Heart right ventricle (tissue), 16 donors: ENCODE results near the gene UBASH3B. TPM values are rescaled to one million over a fixed set of nuclear protein-coding genes. Genes with fewer than 3 reads are reported as not detected.
A peak's percentile ranks its signal among the peaks of the same experiment; 100 is the strongest.

ENCODE experiments used
- ATAC-seq, 8 donors: fragments of 200-7000 bp; cut with Tn5 transposase; one replicate each; pipeline ENCODE4 v1.9.1; 2020; ENCODE audit warnings: mild to moderate bottlenecking in 8 of 8, moderate library complexity in 8 of 8, moderate number of reproducible peaks in 1 of 8
- DNase-seq, 2 donors: peaks; one replicate each; pipeline ENCODE4 v3.0.0-alpha.2; 2020
- H3K27ac ChIP-seq, 10 donors: fragments of 200-600 bp; sonication (generic) in 2 of 10; one replicate each; pipeline versions ENCODE4 v1.5.0 to v1.8.0; 2020 to 2022; ENCODE audit warnings: mild to moderate bottlenecking in 3 of 10
- H3K27me3 ChIP-seq, 7 donors: fragments of 200-600 bp; one replicate each; pipeline ENCODE4 v1.8.0; 2021 to 2022; ENCODE audit warnings: mild to moderate bottlenecking in 2 of 7
- H3K36me3 ChIP-seq, 9 donors: fragments of 200-600 bp; sonication (generic) in 1 of 9; one replicate each; pipeline versions ENCODE4 v1.5.0 to v1.8.0; 2020 to 2022; ENCODE audit warnings: mild to moderate bottlenecking in 2 of 9
- H3K4me1 ChIP-seq, 9 donors: fragments of 200-600 bp; sonication (generic) in 1 of 9; one replicate each; pipeline versions ENCODE4 v1.5.0 to v1.8.0; 2020 to 2022; ENCODE audit warnings: mild to moderate bottlenecking in 4 of 9
- H3K4me3 ChIP-seq, 10 donors: fragments of 200-600 bp; sonication (generic) in 2 of 10; one replicate each; pipeline versions ENCODE4 v1.5.0 to v1.8.0; 2020 to 2022; ENCODE audit warnings: mild to moderate bottlenecking in 7 of 10, moderate library complexity in 2 of 10
- H3K9me3 ChIP-seq, 11 donors: fragments of 200-600 bp in 10 of 11; sonication (generic) in 2 of 11; one replicate each; pipeline versions ENCODE4 v1.5.0 to v1.8.0; 2013 to 2022; ENCODE audit warnings: mild to moderate bottlenecking in 2 of 11, control low read depth in 1 of 11, moderate library complexity in 1 of 11
- CTCF ChIP-seq, 9 donors: fragments of 200-600 bp; sonication (generic) in 2 of 9; IDR thresholded peaks; one replicate each; pipeline versions ENCODE4 v1.5.0 to v1.8.0; 2021 to 2022; ENCODE audit warnings: antibody characterized with exemption in 9 of 9, mild to moderate bottlenecking in 5 of 9, moderate library complexity in 1 of 9
- WGBS, 2 donors: extraction: QIAGEN DNeasy Blood & Tissue Kit; methylation state at CpG; one replicate each; pipeline ENCODE4 v1.1.7; 2013; ENCODE audit warnings: inconsistent platforms in 1 of 2; 5-methylcytosine and 5-hydroxymethylcytosine counted together
- intact Hi-C, 10 donors: fragments of 100-400 bp; cut with DNase I; formaldehyde crosslinking; loops; one replicate each; pipeline versions ENCODE4 v1.11.1 to v1.14.2; 2022
- polyA plus RNA-seq, 2 donors: library from polyadenylated mRNA; stranded (reverse); fragments of 200-250 nt; gene quantifications; one replicate each; pipeline ENCODE4 v1.2.3, GENCODE V29; 2013
- total RNA-seq, 10 donors: library from RNA; stranded (reverse); fragmentation: NEBNext Ultra II Directional in 3 of 10; extraction: Animal tissue kit (Norgen Biotek cat#: 25700) in 3 of 10; gene quantifications; one replicate each; pipeline versions ENCODE4 v1.2.1 to v1.2.4, GENCODE V29; 2021 to 2023
- donor health status: Arrhythmogenic right ventricular cardiomyopathy.
- donor health status: ischemic (EF 13 %, LVEDD 7.1; RV severe dilation, severe dysfunction).
- donor health status: healthy with polysubstance abuse.
- donor health status: DM: no; HTN: yes; CAD: no.
- donor health status: DM: no; HTN: no; CAD: no.
- donor health status: ischemic (EF 25% LVEDD 6.9; RV normal size, moderate dysfunction).
- donor health status: ischemic (EF 25% LVEDD 5.7; RV mildly dilated, moderate dysfunction).
- donor health status: healthy.
- donor health status: DM: yes; HTN: yes; CAD: no.
- donor health status: Ischemic cardiomyopathy.
- donor health status: ischemic (EF 35%, LVEDD 5.7; RV mildly dilated, moderate dysfunction).
- donor health status: nonischemic (EF 11% LVEDD 7.7; RV severe dilation, severe dysfunction).
- donor health status: DM: yes; HTN: yes; CAD: no.
- donor health status: PGD.
- donor health status: ischemic (EF 29% LVEDD 5.4; RV normal size, mild dysfunction).
- donor health status: nonischemic (EF 23%, LVEDD 6.1; RV moderate dilation, normal function).

The UBASH3B gene
- total and polyA plus RNA-seq, 12 donors, result 0.51 to 8.0 (median 1.5) TPM

DNA sequence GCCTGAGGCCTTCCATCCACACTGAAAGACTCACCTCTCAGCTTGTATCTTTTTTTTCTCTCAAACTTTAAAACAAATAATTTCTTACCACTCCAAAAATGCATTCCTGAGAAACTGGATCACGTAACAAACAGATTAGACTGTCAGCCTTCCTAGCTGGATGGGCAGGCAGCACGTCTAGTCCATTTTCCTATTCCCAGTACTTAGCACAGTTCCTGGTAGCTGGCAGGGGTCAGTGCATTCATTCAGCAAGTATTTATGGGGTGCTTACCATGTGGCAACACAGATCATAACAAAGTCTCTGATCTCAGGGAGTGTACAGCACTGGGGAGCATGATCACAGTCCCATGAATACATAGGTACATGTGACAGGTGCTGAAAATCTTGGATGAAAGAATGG lies 89.6 kb downstream of the UBASH3B start:
- no peak for TF ChIP-seq CTCF (IDR thresholded peaks at IDR 0.05)
- 95 to 97% methylated on average over 2 of the region's 2 CpGs for WGBS, 2 donors
- Histone ChIP-seq H3K27me3 (peaks cover 0 to 2% (median 0%) of the 10 kb centered on the region in 7 donors), H3K4me1 (peaks cover 0 to 93% (median 14%) of the 10 kb centered on the region in 9 donors), H3K9me3 (no peaks in the 10 kb centered on the region), H3K36me3 (no peaks in the 10 kb centered on the region), H3K27ac (peak overlapping the region in 1 of 10 donors; percentile 84), H3K4me3 (no peak overlapping the region)
- intact Hi-C loops, result no loop called here
- ATAC-seq (no peak), DNase-seq (no peak)

DNA sequence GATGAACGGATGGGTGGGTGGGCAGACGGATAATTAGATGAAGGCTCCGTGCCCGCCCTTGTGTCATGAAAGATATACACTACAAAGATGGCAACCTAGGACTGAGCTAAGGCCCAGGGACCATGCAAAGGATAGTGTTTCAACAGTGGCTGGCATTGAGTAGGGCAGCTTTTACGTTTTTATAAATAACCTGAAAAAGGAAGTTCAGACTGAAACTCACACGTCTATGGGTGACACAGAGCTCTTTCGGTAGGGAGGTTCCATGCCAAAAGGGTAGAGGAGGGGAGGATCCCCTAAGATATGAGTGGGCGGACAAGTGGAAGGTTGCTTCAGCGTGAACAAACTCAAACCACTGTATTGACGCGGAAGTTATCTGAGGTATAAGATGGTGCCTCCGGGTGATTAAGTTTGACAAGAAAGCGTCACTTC lies 90.5 kb downstream of the UBASH3B start:
- intact Hi-C loops, result no loop called here
- ATAC-seq (no peak), DNase-seq (no peak)
- Histone ChIP-seq H3K36me3 (no peaks in the 10 kb centered on the region), H3K9me3 (no peaks in the 10 kb centered on the region), H3K4me3 (no peak overlapping the region), H3K27me3 (peaks cover 0 to 2% (median 0%) of the 10 kb centered on the region in 7 donors), H3K27ac (peak overlapping the region in 1 of 10 donors; percentile 84), H3K4me1 (peaks cover 0 to 87% (median 14%) of the 10 kb centered on the region in 9 donors)
- no peak for TF ChIP-seq CTCF (IDR thresholded peaks at IDR 0.05)
- WGBS, 2 donors, result 89 to 91% methylated on average over 13 of the region's 13 CpGs

DNA sequence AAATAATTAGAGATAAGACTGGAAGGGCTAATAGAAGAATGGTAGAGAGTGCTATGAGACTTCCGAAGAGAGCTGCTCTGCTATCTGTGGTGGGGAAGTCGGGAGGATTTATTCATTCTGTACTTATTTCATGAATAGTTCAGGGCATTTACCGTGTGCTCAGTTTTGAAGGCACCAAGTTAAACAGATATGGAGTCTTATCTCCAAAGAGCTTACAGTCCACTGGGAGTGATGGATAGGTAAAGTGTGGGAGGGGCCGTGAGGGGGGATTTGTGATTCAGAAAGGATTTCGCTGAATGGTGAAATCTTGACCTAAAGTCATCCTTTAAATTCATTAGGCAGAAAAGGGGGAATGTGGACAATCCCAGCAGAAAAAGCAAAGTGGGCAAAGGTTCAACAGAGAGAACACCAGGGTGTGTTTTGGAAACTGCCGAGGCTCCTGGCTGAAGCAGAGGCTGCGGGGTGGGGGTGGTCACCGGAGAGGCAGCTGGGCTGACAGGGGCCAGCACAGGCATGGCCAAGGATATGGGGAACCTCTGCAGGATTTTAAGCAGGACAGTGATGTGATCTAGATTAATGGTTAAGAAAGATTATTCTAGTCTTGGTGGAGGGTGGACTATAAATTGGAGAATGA lies 91.2 kb downstream of the UBASH3B start:
- Histone ChIP-seq H3K9me3 (no peaks in the 10 kb centered on the region), H3K36me3 (no peaks in the 10 kb centered on the region), H3K27me3 (peaks cover 0 to 2% (median 0%) of the 10 kb centered on the region in 7 donors), H3K4me1 (peaks cover 0 to 81% (median 14%) of the 10 kb centered on the region in 9 donors), H3K4me3 (no peak overlapping the region), H3K27ac (peak overlapping the region in 1 of 10 donors; percentile 84)
- TF ChIP-seq CTCF (IDR thresholded peaks at IDR 0.05), result no peak
- ATAC-seq (no peak), DNase-seq (no peak)
- intact Hi-C loops, result no loop called here
- 81 to 82% methylated on average over 8 of the region's 8 CpGs for WGBS, 2 donors

- Histone ChIP-seq H3K9me3 (no peaks in the 10 kb centered on the region), H3K27ac (peak overlapping the region in 1 of 10 donors; percentile 84), H3K27me3 (peaks cover 0 to 2% (median 0%) of the 10 kb centered on the region in 7 donors), H3K36me3 (no peaks in the 10 kb centered on the region), H3K4me1 (peaks cover 0 to 75% (median 8%) of the 10 kb centered on the region in 9 donors), H3K4me3 (no peak overlapping the region)
- ATAC-seq (peak in 2 of 8 donors; percentile 33 to 38), DNase-seq (peak in 1 of 2 donors; percentile 29)
- TF ChIP-seq CTCF (IDR thresholded peaks at IDR 0.05), result no peak
- intact Hi-C loops, result no loop called here
- WGBS, 2 donors, result 55 to 59% methylated on average over 5 of the region's 5 CpGs
Observed at GRCh38 chr11:122747351-122747781, 91.8 kb downstream of the UBASH3B start.
